Peyer's patch (tissue), 4 donors: Measurements from ENCODE around the gene GRIN2C.

Experiments used
- CTCF ChIP-seq, 6 experiments: fragments of 450-650 bp in 4 of 6; fragments of 200-600 bp in 2 of 6; sonication (generic) in 1 of 6; IDR thresholded peaks; one replicate each; pipeline ENCODE4 v1.5.1; 2017 to 2019; ENCODE audit warnings: antibody characterized with exemption in 6 of 6, mild to moderate bottlenecking in 3 of 6, moderate library complexity in 1 of 6
- POLR2A ChIP-seq, 2 donors: fragments of 450-650 bp; IDR thresholded peaks; one replicate each; pipeline ENCODE4 v1.5.1; 2017; ENCODE audit warnings: antibody characterized with exemption in 2 of 2, mild to moderate bottlenecking in 2 of 2, moderate library complexity in 2 of 2

GRCh38 chr17:74864297-74864865, 4.7 kb upstream of the GRIN2C start:
- TF ChIP-seq CTCF (IDR thresholded peaks at IDR 0.05) (no peak), POLR2A (IDR thresholded peaks at IDR 0.05) (no peak)
